SK-N-SH (cell line): ENCODE measurements around the gene SUCLA2. TPM values are rescaled to one million over a fixed set of nuclear protein-coding genes. Genes with fewer than 3 reads are reported as not detected.

Source experiments
- CTCF ChIA-PET: fragments of 300-600, 350-600 bp; formaldehyde crosslinking; extraction: SDS; loops from one replicate; lab custom pipeline; 2021; lab: Yijun Ruan, JAX
- POLR2A ChIA-PET: fragments of 350-600 bp; sonication (Branson Sonifier 250); formaldehyde crosslinking; extraction: SDS; loops from one replicate; lab custom pipeline; 2020; ENCODE audit warnings: antibody characterized with exemption, inconsistent platforms; lab: Yijun Ruan, JAX
- DNase-seq: peaks from one replicate; pipeline ENCODE4 v3.0.0; 2012
- H2AFZ ChIP-seq: fragments of 200-600 bp; sonication (generic); 2 replicates; pipeline ENCODE4 v1.8.1; 2016; ENCODE audit warnings: antibody characterized with exemption, mild to moderate bottlenecking, low read depth
- H3F3A ChIP-seq: fragments of 200-600 bp; sonication (generic); replicated peaks from 2 replicates; pipeline ENCODE3; 2016; ENCODE audit warnings: antibody characterized with exemption, mild to moderate bottlenecking; ENCODE audit not compliant: insufficient read depth
- H3K27ac ChIP-seq, 2 experiments: fragments of 200-500 bp in 1 of 2; fragments of 200-600 bp in 1 of 2; sonication (Bioruptor generic) in 1 of 2; sonication (generic), shearing (Covaris generic) in 1 of 2; 2 replicates each; pipeline versions ENCODE4 v1.5.1 to v1.6.1; 2014 to 2016; ENCODE audit warnings: low read depth in 2 of 2, inconsistent platforms in 1 of 2, low read length in 1 of 2, mild to moderate bottlenecking in 1 of 2, mixed read lengths in 1 of 2
- H3K27me3 ChIP-seq: fragments of 200-600 bp; sonication (generic), shearing (Covaris generic); 2 replicates; pipeline ENCODE4 v1.6.1; 2016; ENCODE audit warnings: mixed run types; ENCODE audit not compliant: insufficient read depth
- H3K36me3 ChIP-seq, 2 experiments: fragments of 200-500 bp in 1 of 2; fragments of 200-600 bp in 1 of 2; sonication (Bioruptor generic) in 1 of 2; sonication (generic) in 1 of 2; replicated peaks in 1 of 2; 2 replicates each; pipeline versions ENCODE3 to v1.5.1; 2014 to 2016; ENCODE audit warnings: low read length in 1 of 2, mild to moderate bottlenecking in 1 of 2; ENCODE audit not compliant: insufficient read depth in 2 of 2, control insufficient read depth in 1 of 2
- H3K4me1 ChIP-seq, 2 experiments: fragments of 200-500 bp in 1 of 2; fragments of 200-600 bp in 1 of 2; sonication (Bioruptor generic) in 1 of 2; sonication (generic), shearing (Covaris generic) in 1 of 2; 2 replicates each; pipeline versions ENCODE4 v1.5.1 to v1.6.1; 2014 to 2016; ENCODE audit warnings: low read depth in 1 of 2, low read length in 1 of 2, mixed run types in 1 of 2; ENCODE audit not compliant: insufficient read depth in 2 of 2, control insufficient read depth in 1 of 2
- H3K4me2 ChIP-seq: fragments of 200-600 bp; sonication (generic), shearing (Covaris generic); 2 replicates; pipeline ENCODE4 v1.6.1; 2017; ENCODE audit warnings: mixed run types
- H3K4me3 ChIP-seq, 2 experiments: fragments of 200-500 bp in 1 of 2; fragments of 200-600 bp in 1 of 2; sonication (Bioruptor generic) in 1 of 2; sonication (generic), shearing (Covaris generic) in 1 of 2; 2 replicates each; pipeline versions ENCODE4 v1.5.1 to v1.8.1; 2014 to 2016; ENCODE audit warnings: low read depth in 2 of 2, inconsistent platforms in 1 of 2, low read length in 1 of 2, mild to moderate bottlenecking in 1 of 2, mixed read lengths in 1 of 2, moderate library complexity in 1 of 2
- H3K79me2 ChIP-seq: fragments of 200-600 bp; sonication (generic); 2 replicates; pipeline ENCODE4 v1.8.1; 2017; ENCODE audit warnings: mild to moderate bottlenecking; ENCODE audit not compliant: insufficient read depth
- H3K9ac ChIP-seq: fragments of 200-600 bp; sonication (generic); 2 replicates; pipeline ENCODE4 v1.6.1; 2017; ENCODE audit warnings: mixed run types
- H3K9me2 ChIP-seq: fragments of 200-600 bp; sonication (generic); 2 replicates; pipeline ENCODE4 v1.6.1; 2017; ENCODE audit warnings: mixed run types
- H3K9me3 ChIP-seq: fragments of 200-600 bp; sonication (generic); 2 replicates; pipeline ENCODE4 v1.6.1; 2017; ENCODE audit warnings: mixed run types, mild to moderate bottlenecking, moderate library complexity
- H4K20me1 ChIP-seq: fragments of 200-600 bp; sonication (generic); 2 replicates; pipeline ENCODE4 v1.6.1; 2017; ENCODE audit warnings: mild to moderate bottlenecking, mixed run types; ENCODE audit not compliant: insufficient read depth
- CHD2 ChIP-seq: fragments of 150-350 bp; IDR thresholded peaks from 2 replicates; pipeline ENCODE4 v1.6.1; 2018; ENCODE audit warnings: low read length; ENCODE audit not compliant: partially characterized antibody
- EZH2phosphoT487 ChIP-seq: fragments of 200-600 bp; sonication (generic); IDR thresholded peaks from 2 replicates; pipeline ENCODE4 v1.6.1; 2017; ENCODE audit warnings: low read depth, mixed run types, mild to moderate bottlenecking, antibody characterized with exemption, moderate library complexity, borderline replicate concordance
- FOSL2 ChIP-seq: IDR thresholded peaks from 2 replicates; pipeline ENCODE4 v1.4.0; 2012; ENCODE audit warnings: low read depth, mild to moderate bottlenecking, moderate library complexity, borderline replicate concordance
- GATA2 ChIP-seq: sonication (generic); formaldehyde crosslinking; IDR thresholded peaks from 2 replicates; pipeline ENCODE4 v1.5.0; 2020; ENCODE audit warnings: mild to moderate bottlenecking, missing genetic modification reagents
- JUND ChIP-seq: IDR thresholded peaks from 2 replicates; pipeline ENCODE4 v1.4.0; 2012
- MEF2A ChIP-seq: IDR thresholded peaks from 2 replicates; pipeline ENCODE4 v1.4.0; 2012; ENCODE audit warnings: low read depth, borderline replicate concordance
- NFIC ChIP-seq: IDR thresholded peaks from 2 replicates; pipeline ENCODE4 v1.4.0; 2012; ENCODE audit warnings: borderline replicate concordance
- NRF1 ChIP-seq: IDR thresholded peaks from 2 replicates; pipeline ENCODE4 v1.6.1; 2012; ENCODE audit warnings: low read depth, mild to moderate bottlenecking, low read length
- POLR2AphosphoS5 ChIP-seq: IDR thresholded peaks from 2 replicates; pipeline ENCODE4 v1.6.1; 2012; ENCODE audit warnings: low read depth, low read length
- RAD21 ChIP-seq: IDR thresholded peaks from 2 replicates; pipeline ENCODE4 v1.6.1; 2012; ENCODE audit warnings: mild to moderate bottlenecking, low read length
- REST ChIP-seq: IDR thresholded peaks from 2 replicates; pipeline ENCODE4 v1.6.1; 2012; ENCODE audit warnings: mild to moderate bottlenecking, low read depth, low read length, moderate library complexity
- RFX5 ChIP-seq: IDR thresholded peaks from 2 replicates; pipeline ENCODE4 v1.6.1; 2012; ENCODE audit warnings: mild to moderate bottlenecking, improper control_type of control experiment, low read length
- RXRA ChIP-seq: IDR thresholded peaks from 2 replicates; pipeline ENCODE4 v1.4.0; 2012; ENCODE audit warnings: low read depth, mild to moderate bottlenecking, borderline replicate concordance
- SIN3A ChIP-seq: IDR thresholded peaks from 2 replicates; pipeline ENCODE4 v1.6.1; 2012; ENCODE audit warnings: low read depth, mild to moderate bottlenecking, low read length, moderate library complexity, borderline replicate concordance
- SMC3 ChIP-seq: IDR thresholded peaks from 2 replicates; pipeline ENCODE4 v1.6.1; 2012; ENCODE audit warnings: low read depth, low read length, improper control_type of control experiment
- TAF1 ChIP-seq: IDR thresholded peaks from 2 replicates; pipeline ENCODE4 v1.6.1; 2012; ENCODE audit warnings: low read depth, mild to moderate bottlenecking, low read length, moderate library complexity, borderline replicate concordance
- TEAD4 ChIP-seq: IDR thresholded peaks from 2 replicates; pipeline ENCODE4 v1.4.0; 2012; ENCODE audit warnings: mild to moderate bottlenecking, borderline replicate concordance; ENCODE audit not compliant: insufficient read depth
- WGBS: methylation state at CpG from one replicate; pipeline ENCODE4 v1.1.6; 2017; ENCODE audit warnings: low lambda C conversion rate; 5-methylcytosine and 5-hydroxymethylcytosine counted together
- polyA plus RNA-seq, 3 experiments: library from polyadenylated mRNA; depleted of rRNA; stranded (reverse); fragments of >200 nt; gene quantifications; 2 replicates each; pipeline ENCODE4 v1.2.3, GENCODE V29; 2012
- TF ChIP-seq, protein P1 (sequence below): IDR thresholded peaks from 2 replicates; pipeline ENCODE4 v1.4.0; 2012; ENCODE audit warnings: low read depth
- TF ChIP-seq, protein P2 (sequence below): fragments of 150-350 bp; IDR thresholded peaks from 2 replicates; pipeline ENCODE4 v1.6.1; 2017; ENCODE audit warnings: antibody characterized with exemption, low read length, low read depth, borderline replicate concordance

SUCLA2 gene
- polyA plus RNA-seq, 1 of the 3 experiments (the other 2 are of a cell fraction) = 24.8 TPM

GRCh38 chr13:47955836-47956235 lies 45.2 kb downstream of the SUCLA2 start (continued):
- TF ChIP-seq MEF2A = no peak

- H3K9ac ChIP-seq = no peak overlapping the region
- TF ChIP-seq EZH2phosphoT487 = no peak
- TF ChIP-seq TEAD4 = no peak
- TF ChIP-seq NFIC = no peak
- TF ChIP-seq SMC3 = no peak
- TF ChIP-seq SIN3A = no peak
- TF ChIP-seq TAF1 = no peak
- TF ChIP-seq GATA2 (CRISPR knock-in tag) = no peak
- no peak for TF ChIP-seq REST
- no peak for TF ChIP-seq CHD2
- TF ChIP-seq NRF1 = no peak
- no peak for TF ChIP-seq RAD21
- TF ChIP-seq JUND = no peak
- no peak for TF ChIP-seq POLR2AphosphoS5
- TF ChIP-seq RXRA = no peak
- no peak for TF ChIP-seq FOSL2
- TF ChIP-seq, protein P1, sequence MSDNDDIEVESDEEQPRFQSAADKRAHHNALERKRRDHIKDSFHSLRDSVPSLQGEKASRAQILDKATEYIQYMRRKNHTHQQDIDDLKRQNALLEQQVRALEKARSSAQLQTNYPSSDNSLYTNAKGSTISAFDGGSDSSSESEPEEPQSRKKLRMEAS = no peak
- TF ChIP-seq MEF2A = no peak
- no peak for TF ChIP-seq RFX5
- TF ChIP-seq, protein P2, sequence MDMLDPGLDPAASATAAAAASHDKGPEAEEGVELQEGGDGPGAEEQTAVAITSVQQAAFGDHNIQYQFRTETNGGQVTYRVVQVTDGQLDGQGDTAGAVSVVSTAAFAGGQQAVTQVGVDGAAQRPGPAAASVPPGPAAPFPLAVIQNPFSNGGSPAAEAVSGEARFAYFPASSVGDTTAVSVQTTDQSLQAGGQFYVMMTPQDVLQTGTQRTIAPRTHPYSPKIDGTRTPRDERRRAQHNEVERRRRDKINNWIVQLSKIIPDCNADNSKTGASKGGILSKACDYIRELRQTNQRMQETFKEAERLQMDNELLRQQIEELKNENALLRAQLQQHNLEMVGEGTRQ = no peak
- H3K79me2 ChIP-seq = no peaks in the 10 kb centered on the region
- 97% methylated on average over 2 of the region's 2 CpGs for WGBS
- DNase-seq = no peak
- H3K36me3 ChIP-seq = peaks cover 44 to 58% of the 10 kb centered on the region in 2 experiments
- no peaks in the 10 kb centered on the region for H3K9me3 ChIP-seq
- H3K4me3 ChIP-seq = no peak overlapping the region
- no peak overlapping the region for H2AFZ ChIP-seq
- H4K20me1 ChIP-seq = no peaks in the 10 kb centered on the region
- no peak overlapping the region for H3K4me2 ChIP-seq
- ChIA-PET CTCF (interaction anchor here (1.4 kb wide), 1 partner anchor 8 kb away, joined by 3 read pairs; no protein-coding TSS in a partner anchor), POLR2A (no interaction called here)
- H3K9me2 ChIP-seq = no peaks in the 10 kb centered on the region
- no peaks in the 10 kb centered on the region for H3K27me3 ChIP-seq
- H3K4me1 ChIP-seq = no peaks in the 10 kb centered on the region
- no peaks in the 10 kb centered on the region for H3F3A ChIP-seq
- H3K27ac ChIP-seq = no peak overlapping the region
Observed at GRCh38 chr13:47949799-47950198, 51.3 kb downstream of the SUCLA2 start.
